Neural cell (in vitro differentiated cells): ENCODE data around the gene PARD3B. TPM values are rescaled to one million over a fixed set of nuclear protein-coding genes. Genes with fewer than 3 reads are reported as not detected.

ENCODE experiments used
- H2AFZ ChIP-seq: fragments of 200-600, 300-800 bp; sonication (generic), shearing (Covaris generic); 2 replicates; pipeline ENCODE4 v1.6.0; 2014; ENCODE audit warnings: low read depth, mild to moderate bottlenecking, antibody characterized with exemption, low read length, moderate library complexity
- H3F3A ChIP-seq: fragments of 200-600 bp; shearing (Covaris generic); 2 replicates; pipeline ENCODE4 v1.6.1; 2016; ENCODE audit warnings: mild to moderate bottlenecking, moderate library complexity, mixed read lengths, antibody characterized with exemption, low read length; ENCODE audit not compliant: insufficient read depth, poor library complexity, severe bottlenecking
- H3K27ac ChIP-seq: fragments of 200-600, 300-800 bp; sonication (generic), shearing (Covaris generic); 2 replicates; pipeline ENCODE4 v1.5.1; 2014; ENCODE audit warnings: mild to moderate bottlenecking, low read length, moderate library complexity
- H3K27me3 ChIP-seq: fragments of 300-800, 200-600 bp; sonication (generic), shearing (Covaris generic); 2 replicates; pipeline ENCODE4 v1.6.0; 2014; ENCODE audit warnings: mild to moderate bottlenecking, low read depth, low read length, moderate library complexity; ENCODE audit not compliant: insufficient read depth
- H3K36me3 ChIP-seq: fragments of 300-800, 200-600 bp; sonication (generic), shearing (Covaris generic); 2 replicates; pipeline ENCODE4 v1.5.1; 2014; ENCODE audit warnings: mild to moderate bottlenecking, antibody characterized with exemption, low read length, moderate library complexity; ENCODE audit not compliant: insufficient read depth
- H3K4me2 ChIP-seq: fragments of 300-800, 200-600 bp; sonication (generic), shearing (Covaris generic); 2 replicates; pipeline ENCODE4 v1.6.0; 2014; ENCODE audit warnings: mild to moderate bottlenecking, low read length
- H3K4me3 ChIP-seq: fragments of 300-800, 200-600 bp; sonication (generic), shearing (Covaris generic); 2 replicates; pipeline ENCODE4 v1.5.1; 2014; ENCODE audit warnings: mild to moderate bottlenecking, low read length, moderate library complexity
- H3K79me2 ChIP-seq: fragments of 200-600 bp; shearing (Covaris generic); replicated peaks from 2 replicates; pipeline ENCODE4 v1.6.0; 2014; ENCODE audit warnings: mild to moderate bottlenecking, low read length, moderate library complexity; ENCODE audit not compliant: insufficient read depth
- H3K9ac ChIP-seq: fragments of 300-800, 200-600 bp; sonication (generic), shearing (Covaris generic); 2 replicates; pipeline ENCODE4 v1.6.1; 2016; ENCODE audit warnings: mild to moderate bottlenecking, low read length, mixed read lengths
- H3K9me2 ChIP-seq: fragments of 200-600 bp; shearing (Covaris generic); 2 replicates; pipeline ENCODE4 v1.6.1; 2016; ENCODE audit warnings: mild to moderate bottlenecking, low read length, mixed read lengths; ENCODE audit not compliant: insufficient read depth
- H3K9me3 ChIP-seq: fragments of 200-600, 300-800 bp; sonication (generic), shearing (Covaris generic); 2 replicates; pipeline ENCODE4 v1.6.1; 2016; ENCODE audit warnings: mild to moderate bottlenecking, mixed run types, low read length, moderate library complexity, mixed read lengths
- H4K20me1 ChIP-seq: fragments of 200-600 bp; shearing (Covaris generic); 2 replicates; pipeline ENCODE4 v1.6.1; 2016; ENCODE audit warnings: mild to moderate bottlenecking, mixed run types; ENCODE audit not compliant: insufficient read depth
- EP300 ChIP-seq: fragments of 450-650 bp; conservative IDR thresholded peaks from 2 replicates; pipeline ENCODE4 v1.6.1; 2014; ENCODE audit warnings: antibody characterized with exemption, mild to moderate bottlenecking, moderate library complexity; ENCODE audit not compliant: poor library complexity, severe bottlenecking
- EZH2 ChIP-seq: fragments of 200-600, 300-800 bp; shearing (Covaris generic), sonication (generic); IDR thresholded peaks from 2 replicates; pipeline ENCODE4 v1.6.1; 2014; ENCODE audit warnings: antibody characterized with exemption, low read length, borderline replicate concordance, mild to moderate bottlenecking; ENCODE audit not compliant: insufficient read depth, poor library complexity, severe bottlenecking
- MXI1 ChIP-seq: fragments of 450-650 bp; conservative IDR thresholded peaks from 2 replicates; pipeline ENCODE4 v1.6.1; 2014; ENCODE audit warnings: antibody characterized with exemption, mild to moderate bottlenecking; ENCODE audit not compliant: poor library complexity, severe bottlenecking
- POLR2AphosphoS5 ChIP-seq: IDR thresholded peaks from 2 replicates; pipeline ENCODE4 v1.6.1; 2012
- SMC3 ChIP-seq: fragments of 450-650 bp; conservative IDR thresholded peaks from 2 replicates; pipeline ENCODE4 v1.6.1; 2014; ENCODE audit warnings: antibody characterized with exemption, mild to moderate bottlenecking, moderate library complexity; ENCODE audit not compliant: poor library complexity
- TAF1 ChIP-seq: IDR thresholded peaks from 2 replicates; pipeline ENCODE4 v1.6.1; 2012; ENCODE audit warnings: low read depth
- polyA plus RNA-seq: library from polyadenylated mRNA; depleted of rRNA; stranded (reverse); fragments of >200 nt; gene quantifications from 2 replicates; pipeline ENCODE4 v1.2.3, GENCODE V29; 2014
- TF ChIP-seq, protein P1 (sequence below): IDR thresholded peaks from 2 replicates; pipeline ENCODE4 v1.6.1; 2012; ENCODE audit warnings: borderline replicate concordance
- TF ChIP-seq, protein P2 (sequence below): fragments of 450-650 bp; IDR thresholded peaks from 2 replicates; pipeline ENCODE4 v1.5.1; 2014; ENCODE audit warnings: antibody characterized with exemption, mild to moderate bottlenecking, moderate library complexity; ENCODE audit not compliant: poor library complexity, severe bottlenecking

PARD3B gene
- polyA plus RNA-seq, 1 donor from 2014 or later: 0.54 TPM

DNA sequence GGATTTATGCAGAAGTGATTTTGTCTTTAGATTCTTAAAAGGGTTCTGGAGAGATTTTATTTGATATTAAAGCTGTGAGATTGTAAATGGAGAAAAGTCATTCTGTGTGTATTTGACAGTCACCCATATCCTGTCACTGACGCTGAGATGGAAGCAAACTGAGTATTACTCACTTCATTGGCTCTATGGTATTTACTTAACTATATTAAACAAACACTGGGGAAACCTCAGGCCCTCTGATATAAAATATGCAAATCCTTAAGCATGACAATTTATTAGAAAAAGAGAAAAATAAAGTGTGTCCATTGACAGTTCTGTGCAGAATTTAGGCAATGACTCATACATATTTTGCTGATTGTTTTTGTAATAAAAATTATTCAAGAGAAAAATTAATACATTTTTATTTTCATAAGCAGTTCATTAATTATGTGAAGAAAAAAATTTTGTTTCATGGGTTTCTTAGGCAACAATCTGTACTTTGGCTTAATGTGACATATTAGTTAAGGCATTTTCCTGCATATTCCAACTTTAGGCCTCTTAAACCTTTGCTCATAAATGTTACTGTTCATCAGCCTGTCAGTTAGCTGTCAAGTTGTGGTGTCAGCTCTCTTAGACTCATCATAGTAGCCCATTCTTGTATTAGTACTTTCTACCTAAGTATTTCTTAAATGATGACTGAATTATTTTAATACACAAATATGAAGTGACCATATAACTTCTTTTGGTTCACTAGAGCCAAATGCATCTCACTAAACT, 99.9 kb downstream of the PARD3B start:
- H3F3A ChIP-seq: no peaks in the 10 kb centered on the region
- no peaks in the 10 kb centered on the region for H3K27me3 ChIP-seq
- H3K4me2 ChIP-seq: no peak overlapping the region
- no peak overlapping the region for H3K4me3 ChIP-seq
- no peaks in the 10 kb centered on the region for H3K9me2 ChIP-seq
- no peaks in the 10 kb centered on the region for H3K79me2 ChIP-seq
- peak overlapping the region; percentile 58 for H3K27ac ChIP-seq
- no peak overlapping the region for H3K9ac ChIP-seq
- TF ChIP-seq EP300 (peak; percentile 74), SMC3 (no peak), POLR2AphosphoS5 (peak; percentile 37)
- no peaks in the 10 kb centered on the region for H3K36me3 ChIP-seq
- no peak overlapping the region for H2AFZ ChIP-seq
- no peaks in the 10 kb centered on the region for H3K9me3 ChIP-seq
- no peaks in the 10 kb centered on the region for H4K20me1 ChIP-seq

DNA sequence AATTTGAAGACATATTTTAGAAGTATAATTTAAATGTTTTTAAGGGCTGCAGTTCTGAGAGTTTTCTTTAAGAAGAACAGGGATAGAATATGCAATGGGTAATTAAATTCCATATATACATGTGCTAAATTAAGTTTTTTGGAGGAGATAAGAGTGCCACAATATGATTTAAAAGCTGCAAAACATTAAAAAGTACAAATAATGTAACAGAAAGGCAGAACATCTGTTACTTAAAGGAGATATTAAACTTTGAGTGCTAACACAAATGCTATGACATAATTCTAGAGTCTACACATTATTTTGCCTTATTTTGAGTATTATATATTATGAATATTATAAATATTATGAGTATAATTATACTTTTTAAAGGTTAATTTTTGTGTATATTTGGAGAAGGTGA, 102.4 kb downstream of the PARD3B start:
- Histone ChIP-seq H3F3A (no peaks in the 10 kb centered on the region), H3K9me2 (no peaks in the 10 kb centered on the region), H2AFZ (no peak overlapping the region), H4K20me1 (no peaks in the 10 kb centered on the region), H3K27me3 (no peaks in the 10 kb centered on the region), H3K4me3 (no peak overlapping the region), H3K36me3 (no peaks in the 10 kb centered on the region), H3K9ac (no peak overlapping the region), H3K79me2 (no peaks in the 10 kb centered on the region), H3K27ac (no peak overlapping the region), H3K4me2 (no peak overlapping the region), H3K9me3 (peaks cover 8% of the 10 kb centered on the region)
- TF ChIP-seq MXI1: no peak
- TF ChIP-seq EZH2: no peak

DNA sequence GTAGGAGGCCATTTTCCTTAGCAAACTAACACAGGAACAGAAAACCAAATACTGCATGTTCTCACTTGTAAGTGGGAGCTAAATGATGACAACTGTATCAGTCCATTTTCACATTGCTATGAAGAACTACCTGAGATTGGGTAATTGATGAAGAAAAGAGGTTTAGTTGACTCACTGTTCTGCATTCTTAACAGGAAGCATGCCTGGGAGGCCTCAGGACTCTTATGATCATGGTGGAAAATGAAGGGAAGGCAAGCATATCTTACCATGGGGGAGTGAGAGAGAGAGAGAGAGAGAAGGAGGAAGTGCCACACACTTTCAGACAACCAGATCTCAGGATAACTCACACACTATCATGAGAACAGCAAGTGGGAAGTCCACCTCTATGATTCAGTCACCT, 105.3 kb downstream of the PARD3B start:
- TF ChIP-seq MXI1: no peak
- H3K36me3 ChIP-seq: no peaks in the 10 kb centered on the region

DNA sequence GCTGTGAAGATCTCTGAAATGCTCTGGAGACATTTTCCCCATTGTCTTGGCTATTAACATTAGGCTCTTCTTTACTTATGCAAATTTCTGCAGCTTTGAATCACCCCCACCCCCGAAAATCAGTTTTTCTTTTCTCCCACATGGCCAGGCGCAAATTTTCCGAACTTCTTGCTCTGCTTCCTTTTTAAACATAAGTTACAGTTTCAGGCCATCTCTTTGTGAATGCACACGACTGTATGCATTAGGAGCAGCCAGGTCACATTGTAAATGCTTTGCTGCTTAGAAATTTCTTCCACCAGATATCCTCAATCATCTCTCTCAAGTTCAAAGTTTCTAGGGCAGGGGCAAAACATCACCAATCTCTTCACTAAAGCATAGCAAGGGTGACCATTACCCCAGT, 106.8 kb downstream of the PARD3B start:
- Histone ChIP-seq H2AFZ (no peak overlapping the region), H3K4me2 (no peak overlapping the region), H3K9ac (no peak overlapping the region), H3K9me3 (peaks cover 8% of the 10 kb centered on the region), H3K36me3 (no peaks in the 10 kb centered on the region), H3K27me3 (no peaks in the 10 kb centered on the region), H3F3A (no peaks in the 10 kb centered on the region), H3K79me2 (no peaks in the 10 kb centered on the region), H3K4me3 (no peak overlapping the region), H4K20me1 (no peaks in the 10 kb centered on the region), H3K9me2 (no peaks in the 10 kb centered on the region), H3K27ac (no peak overlapping the region)
- no peak for TF ChIP-seq POLR2AphosphoS5
- TF ChIP-seq, protein P1, sequence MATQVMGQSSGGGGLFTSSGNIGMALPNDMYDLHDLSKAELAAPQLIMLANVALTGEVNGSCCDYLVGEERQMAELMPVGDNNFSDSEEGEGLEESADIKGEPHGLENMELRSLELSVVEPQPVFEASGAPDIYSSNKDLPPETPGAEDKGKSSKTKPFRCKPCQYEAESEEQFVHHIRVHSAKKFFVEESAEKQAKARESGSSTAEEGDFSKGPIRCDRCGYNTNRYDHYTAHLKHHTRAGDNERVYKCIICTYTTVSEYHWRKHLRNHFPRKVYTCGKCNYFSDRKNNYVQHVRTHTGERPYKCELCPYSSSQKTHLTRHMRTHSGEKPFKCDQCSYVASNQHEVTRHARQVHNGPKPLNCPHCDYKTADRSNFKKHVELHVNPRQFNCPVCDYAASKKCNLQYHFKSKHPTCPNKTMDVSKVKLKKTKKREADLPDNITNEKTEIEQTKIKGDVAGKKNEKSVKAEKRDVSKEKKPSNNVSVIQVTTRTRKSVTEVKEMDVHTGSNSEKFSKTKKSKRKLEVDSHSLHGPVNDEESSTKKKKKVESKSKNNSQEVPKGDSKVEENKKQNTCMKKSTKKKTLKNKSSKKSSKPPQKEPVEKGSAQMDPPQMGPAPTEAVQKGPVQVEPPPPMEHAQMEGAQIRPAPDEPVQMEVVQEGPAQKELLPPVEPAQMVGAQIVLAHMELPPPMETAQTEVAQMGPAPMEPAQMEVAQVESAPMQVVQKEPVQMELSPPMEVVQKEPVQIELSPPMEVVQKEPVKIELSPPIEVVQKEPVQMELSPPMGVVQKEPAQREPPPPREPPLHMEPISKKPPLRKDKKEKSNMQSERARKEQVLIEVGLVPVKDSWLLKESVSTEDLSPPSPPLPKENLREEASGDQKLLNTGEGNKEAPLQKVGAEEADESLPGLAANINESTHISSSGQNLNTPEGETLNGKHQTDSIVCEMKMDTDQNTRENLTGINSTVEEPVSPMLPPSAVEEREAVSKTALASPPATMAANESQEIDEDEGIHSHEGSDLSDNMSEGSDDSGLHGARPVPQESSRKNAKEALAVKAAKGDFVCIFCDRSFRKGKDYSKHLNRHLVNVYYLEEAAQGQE: no peak
- TF ChIP-seq SMC3: no peak
- TF ChIP-seq EZH2: no peak
- TF ChIP-seq EP300: no peak
- TF ChIP-seq, protein P2, sequence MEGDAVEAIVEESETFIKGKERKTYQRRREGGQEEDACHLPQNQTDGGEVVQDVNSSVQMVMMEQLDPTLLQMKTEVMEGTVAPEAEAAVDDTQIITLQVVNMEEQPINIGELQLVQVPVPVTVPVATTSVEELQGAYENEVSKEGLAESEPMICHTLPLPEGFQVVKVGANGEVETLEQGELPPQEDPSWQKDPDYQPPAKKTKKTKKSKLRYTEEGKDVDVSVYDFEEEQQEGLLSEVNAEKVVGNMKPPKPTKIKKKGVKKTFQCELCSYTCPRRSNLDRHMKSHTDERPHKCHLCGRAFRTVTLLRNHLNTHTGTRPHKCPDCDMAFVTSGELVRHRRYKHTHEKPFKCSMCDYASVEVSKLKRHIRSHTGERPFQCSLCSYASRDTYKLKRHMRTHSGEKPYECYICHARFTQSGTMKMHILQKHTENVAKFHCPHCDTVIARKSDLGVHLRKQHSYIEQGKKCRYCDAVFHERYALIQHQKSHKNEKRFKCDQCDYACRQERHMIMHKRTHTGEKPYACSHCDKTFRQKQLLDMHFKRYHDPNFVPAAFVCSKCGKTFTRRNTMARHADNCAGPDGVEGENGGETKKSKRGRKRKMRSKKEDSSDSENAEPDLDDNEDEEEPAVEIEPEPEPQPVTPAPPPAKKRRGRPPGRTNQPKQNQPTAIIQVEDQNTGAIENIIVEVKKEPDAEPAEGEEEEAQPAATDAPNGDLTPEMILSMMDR: no peak
- no peak for TF ChIP-seq TAF1

More for the DNA sequence above, 105.3 kb downstream of the PARD3B start:
- Histone ChIP-seq H3K27me3 (no peaks in the 10 kb centered on the region), H3K9me2 (no peaks in the 10 kb centered on the region), H3K27ac (no peak overlapping the region), H3K4me3 (no peak overlapping the region), H4K20me1 (no peaks in the 10 kb centered on the region), H3K9me3 (peaks cover 8% of the 10 kb centered on the region), H2AFZ (no peak overlapping the region), H3K9ac (no peak overlapping the region), H3F3A (no peaks in the 10 kb centered on the region), H3K4me2 (no peak overlapping the region), H3K79me2 (no peaks in the 10 kb centered on the region)
